T1000 (cell line): ENCODE data around the gene SLC38A2.
"Not testable (repeated sequence)": the region's sequence is repeated elsewhere in the genome, so short reads cannot be mapped to it uniquely, and the experiment has no call there.

ENCODE experiments used
- DNase-seq: peaks from one replicate; lab custom pipeline; 2025; ENCODE audit warnings: mixed read lengths; lab: John Stamatoyannopoulos, UW

SLC38A2 gene

DNA sequence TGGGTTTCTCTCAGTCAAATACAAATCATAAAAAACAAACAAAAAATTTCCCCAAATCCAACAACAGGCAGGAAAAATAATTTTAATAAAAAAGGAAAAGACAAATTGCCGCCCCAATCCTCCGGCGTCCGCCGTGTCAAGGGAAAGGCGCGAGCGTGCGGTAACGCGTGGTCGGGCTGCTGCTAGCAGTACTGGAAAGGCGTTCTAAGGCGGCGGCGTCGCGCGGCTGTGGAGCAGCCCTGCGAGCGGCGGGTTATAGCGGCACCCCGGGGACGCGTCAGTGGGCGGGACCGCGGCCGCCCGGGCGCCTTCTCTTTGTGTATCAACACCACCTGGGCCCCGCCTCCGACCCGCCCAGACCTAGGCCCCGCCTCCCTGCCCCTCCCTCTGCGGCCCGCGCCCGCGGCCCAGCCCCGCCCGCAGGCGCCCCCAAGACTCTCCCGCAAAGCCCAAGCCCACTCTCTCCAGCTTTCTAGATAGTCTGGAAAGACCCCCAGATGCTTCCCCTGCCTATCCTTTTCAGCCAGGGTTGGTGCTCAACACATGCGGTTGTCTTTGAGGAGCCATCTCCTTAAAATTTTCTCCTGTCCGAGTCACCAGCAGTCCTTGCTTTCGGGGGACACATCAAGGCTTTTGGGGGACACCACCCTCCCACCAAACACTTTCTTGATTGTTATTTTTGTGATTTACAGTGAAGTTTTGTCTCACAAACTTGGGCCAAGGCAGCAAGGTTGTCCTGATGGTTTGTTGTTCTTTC lies at the start of gene SLC38A2:
Gene SLC38A2 (minus strand): TSS at position 230 of the 757 bp plus-strand sequence. CDS start 1,480 bp downstream, outside the sequence.
- peak; percentile 91 for DNase-seq

DNA sequence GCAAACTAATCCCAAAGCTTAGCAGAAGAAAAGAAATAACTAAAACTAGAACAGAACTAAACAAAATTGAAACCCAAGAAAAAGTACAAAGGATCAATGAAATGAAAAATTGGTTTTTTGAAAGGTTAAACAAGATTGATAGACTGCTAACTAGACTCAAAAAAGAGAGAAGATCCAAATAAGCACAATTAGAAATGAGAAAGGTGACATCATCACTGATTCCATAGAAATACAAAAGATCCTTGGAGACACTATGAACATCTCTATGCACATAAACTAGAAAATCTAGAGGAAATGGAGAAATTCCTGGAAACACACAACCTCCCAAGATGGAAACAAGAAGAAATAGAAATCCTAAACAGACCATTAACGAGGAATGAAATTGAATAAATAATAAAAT lies 47.1 kb upstream of the SLC38A2 start:
- DNase-seq = no peak

DNA sequence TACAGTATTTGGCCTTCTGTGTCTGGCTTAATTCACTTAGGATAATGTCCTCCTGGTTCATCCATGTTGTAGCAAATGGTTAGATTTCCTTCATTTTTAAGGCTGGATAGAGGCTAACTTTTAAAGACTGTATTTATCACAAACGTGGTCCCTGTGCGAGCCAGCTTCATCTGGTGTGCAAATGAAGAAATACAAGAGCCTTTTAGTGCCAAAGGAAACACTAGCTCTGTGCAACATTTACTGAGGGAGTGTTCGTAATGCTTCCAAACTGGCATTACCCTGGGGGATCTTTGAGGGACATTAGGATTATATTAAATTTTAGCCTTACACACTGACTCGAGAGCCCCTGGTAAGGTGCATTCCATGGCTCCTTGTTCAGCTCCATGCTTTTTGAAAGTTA lies 43.0 kb upstream of the SLC38A2 start:
- no peak for DNase-seq

DNA sequence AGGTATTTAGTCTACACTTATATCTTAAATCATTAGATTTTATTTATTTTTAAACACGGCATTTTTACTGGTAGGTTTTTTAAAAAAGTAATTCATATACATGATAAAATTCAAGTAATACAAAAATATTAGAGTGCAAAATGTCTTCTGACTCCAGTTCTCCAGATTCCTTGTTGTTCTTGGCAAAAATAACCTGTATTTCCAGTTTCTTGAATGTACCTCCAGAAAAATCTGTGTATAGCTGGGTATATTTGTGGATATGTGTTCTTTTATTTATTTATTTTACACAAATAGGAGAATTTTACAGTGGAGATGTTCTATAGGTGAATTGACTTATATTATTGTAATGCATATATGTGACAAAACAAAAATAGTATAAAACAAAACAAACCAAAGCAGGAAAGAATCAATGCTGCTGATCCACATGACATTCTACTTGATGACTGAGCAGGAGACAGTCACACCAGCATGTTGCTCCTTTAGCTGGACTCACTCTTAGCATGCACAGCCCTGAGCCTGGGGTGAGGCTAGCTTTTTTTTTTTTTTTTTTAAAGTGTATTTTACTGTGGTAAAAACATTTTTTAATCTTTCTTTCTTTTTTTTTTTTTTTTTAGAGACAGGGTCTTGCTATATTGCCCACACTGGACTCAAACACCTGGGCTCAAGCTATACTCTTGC lies 42.2 kb upstream of the SLC38A2 start:
- DNase-seq = no peak

DNA sequence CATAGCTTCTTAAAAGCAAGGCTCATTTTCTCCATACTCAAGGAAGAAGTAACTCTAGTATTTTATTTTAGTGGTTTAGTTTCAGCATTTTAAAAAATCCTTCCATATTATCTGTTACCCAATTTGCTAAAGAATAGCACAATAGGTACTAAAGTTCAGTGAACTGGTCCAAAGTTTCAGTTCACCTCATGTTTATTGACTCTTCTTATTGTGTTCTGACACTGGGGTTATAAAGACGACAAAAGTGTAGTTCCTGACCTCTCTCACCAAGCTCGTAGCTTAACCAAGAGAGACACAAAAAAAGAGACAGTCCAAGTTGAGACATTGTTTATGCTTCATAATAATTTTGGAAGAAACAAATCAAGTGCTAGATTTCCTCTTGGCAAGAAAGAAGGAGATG lies 40.8 kb upstream of the SLC38A2 start:
- DNase-seq = no peak

DNA sequence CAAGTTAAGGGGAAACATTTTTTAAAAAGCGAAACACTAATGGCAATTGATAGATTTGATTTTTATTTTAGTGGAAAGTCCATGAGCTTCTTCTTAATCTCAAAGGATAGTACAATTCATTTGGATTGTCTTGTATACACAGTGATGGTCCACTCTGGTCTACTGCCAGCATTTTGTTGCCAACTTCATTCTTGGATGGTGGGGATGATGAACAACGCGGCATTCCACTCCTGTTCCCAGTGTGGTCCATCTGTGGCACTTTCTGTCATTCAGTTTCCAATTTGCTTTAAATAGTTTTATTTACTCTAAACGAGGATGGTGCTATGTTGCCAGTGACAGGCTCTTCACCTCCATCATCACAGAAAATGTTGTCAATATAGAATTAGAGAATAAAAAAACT lies 40.3 kb upstream of the SLC38A2 start:
- no peak for DNase-seq

DNA sequence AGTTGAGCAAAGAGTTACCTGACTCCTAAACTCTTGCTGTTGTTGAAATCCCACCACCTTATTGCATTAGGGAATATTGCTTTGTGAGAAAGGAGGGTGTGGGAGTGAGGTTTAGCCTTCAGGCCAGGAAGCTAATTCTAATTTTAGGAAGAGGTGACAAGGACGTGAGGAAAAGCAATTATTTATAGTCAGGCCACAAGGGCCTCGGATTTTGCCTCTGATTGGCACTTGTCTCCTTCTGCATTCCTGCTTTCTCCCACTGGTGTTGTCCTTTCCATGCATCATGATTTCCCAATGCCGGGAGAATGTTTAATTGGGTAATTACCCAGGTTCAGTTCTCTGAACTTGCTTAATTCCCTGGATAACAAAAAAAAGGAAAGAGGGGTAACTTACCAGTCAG lies 37.9 kb upstream of the SLC38A2 start:
- no peak for DNase-seq

DNA sequence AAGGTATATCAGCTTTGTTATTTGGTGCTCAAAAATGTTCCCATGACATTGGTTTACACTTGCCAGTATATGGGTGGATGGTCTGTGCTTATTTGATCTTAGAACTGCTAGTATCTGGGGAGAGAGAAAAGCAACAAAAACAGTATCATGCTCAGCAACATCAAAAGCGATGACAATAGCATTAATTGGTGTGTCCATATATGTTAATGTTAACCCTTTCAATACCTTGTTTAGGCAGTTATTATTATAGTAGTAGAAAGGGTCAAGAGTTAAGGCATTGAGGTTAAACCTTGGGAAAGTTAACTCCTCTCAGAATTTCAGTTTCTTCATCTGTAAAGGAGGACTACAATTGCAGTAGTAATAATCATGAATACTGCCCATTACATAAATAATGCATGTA lies 37.4 kb upstream of the SLC38A2 start:
- no peak for DNase-seq

DNA sequence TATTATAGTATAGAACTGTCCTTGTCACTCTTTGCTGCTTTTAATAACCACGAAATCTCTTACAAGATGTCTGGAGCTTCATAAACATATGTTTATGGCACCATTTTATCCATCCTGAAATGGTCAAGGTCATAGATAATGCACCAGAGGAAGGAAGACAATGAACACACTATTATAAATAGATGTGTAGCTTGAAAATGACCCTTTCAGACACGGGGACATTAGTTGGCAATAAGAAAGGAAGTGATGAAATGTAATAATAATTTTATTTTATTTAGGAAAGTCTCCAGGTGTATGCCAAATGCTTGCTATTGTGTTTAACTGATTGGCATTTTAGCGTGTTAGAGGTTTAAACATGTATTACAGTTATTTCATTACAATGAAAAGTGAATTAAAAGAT lies 36.8 kb upstream of the SLC38A2 start:
- DNase-seq = no peak

DNA sequence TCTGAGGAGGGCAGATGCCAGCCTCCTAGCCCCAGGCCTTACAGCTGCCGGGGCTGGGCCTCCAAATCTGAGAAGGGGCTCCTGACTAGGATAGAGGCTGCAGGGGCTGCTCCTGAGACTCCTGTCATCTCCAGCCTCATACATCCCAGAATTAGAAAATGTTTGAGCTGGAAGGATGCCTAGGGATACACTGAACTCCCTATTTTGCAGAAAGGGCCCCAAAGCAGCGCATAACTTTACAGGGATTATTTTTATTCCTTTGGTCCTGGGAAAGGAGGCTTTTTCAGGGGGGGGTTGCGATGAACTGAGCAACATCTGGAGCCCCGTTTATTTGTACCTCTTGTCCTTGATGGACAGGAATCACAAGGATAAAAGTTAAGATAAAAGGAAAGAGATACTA lies 35.9 kb upstream of the SLC38A2 start:
- DNase-seq = no peak

DNA sequence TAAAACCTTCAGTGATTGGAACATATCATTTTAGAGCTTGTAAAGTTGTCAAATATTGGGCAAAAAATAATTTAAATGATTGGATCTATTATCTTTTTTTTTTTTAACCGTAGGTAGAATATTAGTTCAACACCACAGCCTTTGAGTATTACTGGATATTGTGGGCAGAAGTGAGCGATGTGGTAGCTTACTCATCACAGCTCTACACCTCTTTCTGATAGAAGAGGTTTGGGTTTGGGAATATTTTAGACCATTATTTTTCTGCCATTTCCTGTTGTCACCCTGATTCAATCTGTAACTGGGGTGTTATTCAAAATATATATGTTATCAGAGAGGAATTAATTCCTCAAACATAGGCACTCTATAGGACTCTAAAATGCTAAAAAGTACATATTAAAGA lies 34.8 kb upstream of the SLC38A2 start:
- no peak for DNase-seq

DNA sequence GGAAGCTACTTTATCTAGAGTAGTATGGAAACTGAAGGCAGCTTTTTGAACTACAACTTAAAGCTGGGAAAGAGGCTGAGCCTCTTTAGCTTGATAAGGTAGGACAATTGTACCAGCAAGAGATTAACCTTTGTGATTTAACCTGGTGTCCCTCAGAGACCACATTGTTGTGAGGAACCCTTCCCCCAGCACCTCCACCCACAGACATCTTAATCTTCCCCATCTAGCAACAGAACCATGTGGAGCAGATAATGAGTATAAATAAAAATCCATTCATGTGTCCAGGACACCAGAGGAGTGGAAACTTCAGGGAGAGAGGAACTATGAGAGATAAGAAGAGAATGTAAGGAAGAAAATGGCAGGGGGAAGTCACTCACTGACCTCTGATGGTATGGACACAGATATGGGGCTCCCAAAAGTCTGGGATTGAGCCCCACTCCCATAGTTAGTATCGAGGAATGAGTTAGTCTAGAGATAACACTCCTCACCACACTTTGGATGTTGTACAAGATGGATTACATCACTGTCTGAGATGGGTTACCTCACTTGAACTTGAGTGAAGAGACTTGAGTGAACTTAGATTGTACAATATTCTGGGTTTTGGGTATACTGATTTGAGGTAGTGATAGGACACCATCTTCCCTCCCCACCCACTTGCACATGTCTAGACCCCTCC lies 33.9 kb upstream of the SLC38A2 start:
- DNase-seq = no peak

DNA sequence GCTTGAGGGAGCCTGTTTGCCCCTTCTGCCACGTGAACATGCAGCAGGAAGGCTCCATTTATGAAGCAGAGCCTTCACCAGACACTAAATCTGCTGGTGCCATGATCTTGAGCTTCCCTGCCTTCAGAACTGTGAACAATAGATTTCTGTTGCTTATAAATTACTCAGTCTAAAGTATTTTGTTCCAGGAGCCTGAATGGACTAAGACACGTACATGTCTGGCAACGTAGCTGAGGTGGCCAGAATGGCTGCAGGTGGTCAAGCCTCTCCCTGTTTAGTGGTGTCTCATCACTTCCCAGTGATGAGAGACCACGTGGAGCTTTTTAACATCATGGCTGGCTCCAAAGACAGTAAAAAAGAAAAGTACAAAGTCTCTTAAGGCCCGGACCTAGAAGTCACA lies 32.2 kb upstream of the SLC38A2 start:
- DNase-seq = no peak

DNA sequence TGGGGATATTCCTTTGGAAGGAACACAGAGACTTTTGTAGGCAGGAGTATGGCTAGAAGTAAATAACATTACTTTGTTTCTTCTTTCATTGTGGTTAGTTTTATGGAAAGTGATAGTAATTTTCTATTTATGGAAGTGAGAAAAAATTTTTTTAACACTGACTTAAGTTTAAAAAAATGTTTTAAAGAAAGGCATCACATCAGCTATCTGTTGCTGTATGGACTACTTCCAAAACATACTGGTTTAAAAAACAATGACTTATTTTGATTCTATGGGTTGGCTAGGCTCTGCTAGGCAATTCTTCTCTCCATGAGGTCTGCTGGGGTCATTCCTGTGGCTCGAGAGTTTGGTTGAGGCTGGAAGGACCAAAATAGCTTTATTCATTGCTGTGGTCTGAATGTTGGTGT lies 31.7 kb upstream of the SLC38A2 start:
- DNase-seq = no peak

DNA sequence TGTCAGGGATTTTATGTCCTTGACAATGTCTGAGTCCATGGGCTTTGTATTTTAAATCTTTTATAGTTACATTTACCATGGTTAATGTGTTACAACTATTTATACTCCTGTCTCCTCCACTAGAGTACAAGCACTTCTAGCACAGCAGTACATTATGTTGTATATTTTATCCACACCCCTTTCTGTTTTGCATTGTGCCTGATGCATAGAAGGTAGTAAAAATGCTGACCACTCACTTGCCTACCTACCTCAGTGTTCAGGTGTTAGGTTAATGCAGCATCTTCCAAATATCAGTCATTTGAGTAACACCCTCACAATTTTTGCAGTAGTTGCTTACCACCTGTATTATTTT lies 31.1 kb upstream of the SLC38A2 start:
- no peak for DNase-seq

DNA sequence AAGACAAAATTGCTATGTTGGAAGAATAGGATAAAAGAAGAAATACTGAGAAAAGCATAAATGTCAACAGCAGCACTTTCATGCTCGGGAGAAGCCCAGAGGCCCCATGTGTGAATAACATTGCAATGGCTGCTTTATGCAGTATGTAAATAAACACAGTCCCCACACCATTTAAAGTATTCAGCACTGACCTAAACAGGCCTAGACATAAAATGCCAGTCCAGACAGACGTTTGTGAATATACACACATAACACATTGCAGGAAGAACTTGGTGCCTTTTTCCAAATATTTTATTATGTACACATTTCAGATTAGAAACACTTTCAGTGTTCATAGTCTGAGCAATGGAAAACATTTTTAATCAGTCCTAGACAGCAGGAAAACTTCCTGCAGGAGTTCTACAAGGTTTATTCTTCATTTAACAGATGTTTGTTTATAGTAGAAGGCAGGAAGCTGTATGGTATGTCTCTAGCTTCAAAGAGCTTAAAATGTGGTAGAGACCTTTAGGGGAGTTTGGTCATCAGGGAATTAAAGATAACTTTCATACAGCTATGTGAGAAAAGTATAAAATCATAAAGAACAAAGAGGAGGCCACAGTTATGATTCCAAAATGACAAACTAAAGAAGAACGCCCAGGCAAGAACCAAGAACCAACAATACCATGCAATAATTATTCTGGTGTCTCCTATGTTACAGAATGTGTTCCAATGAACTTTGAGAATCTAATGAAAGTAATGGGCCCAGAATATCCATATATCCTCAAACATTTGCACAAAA lies 30.6 kb upstream of the SLC38A2 start:
- no peak for DNase-seq

DNA sequence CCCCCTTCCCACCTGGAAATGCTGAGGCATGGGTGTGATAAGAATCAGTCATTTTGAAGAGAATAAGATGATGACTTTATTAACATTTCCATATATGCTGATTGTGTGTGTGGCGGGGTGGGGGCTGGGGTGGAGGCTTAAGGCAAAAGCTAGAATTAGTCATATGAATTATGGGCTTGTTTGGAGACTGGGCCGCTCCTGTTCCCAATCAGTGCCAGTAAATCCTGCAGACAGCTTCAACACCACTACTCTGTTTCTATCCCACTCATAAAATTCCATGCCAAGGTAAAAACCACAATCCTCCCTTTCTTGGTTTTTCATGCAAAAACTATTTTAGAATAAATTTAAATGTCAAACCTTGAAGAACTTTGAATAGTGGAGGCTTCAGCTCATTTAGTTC lies 29.9 kb upstream of the SLC38A2 start:
- DNase-seq = peak; percentile 22

DNA sequence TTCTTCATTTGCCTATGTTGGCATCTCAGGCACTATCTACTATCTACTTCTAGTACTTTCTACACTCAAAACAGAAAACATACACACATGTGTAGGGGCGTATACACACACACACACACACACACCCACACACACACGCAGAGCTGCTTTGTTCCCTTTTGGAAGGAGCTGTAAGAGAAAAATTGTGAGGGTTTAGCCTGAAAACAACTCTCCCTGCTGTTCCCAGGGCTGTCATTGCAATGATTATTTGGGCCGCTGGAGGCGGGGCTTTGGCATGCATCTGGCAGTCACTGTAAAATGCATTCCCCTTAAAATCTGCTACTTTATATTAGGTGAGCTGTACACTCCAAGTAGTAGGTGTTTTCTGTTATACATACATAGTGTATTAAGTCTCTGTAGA lies 29.1 kb upstream of the SLC38A2 start:
- no peak for DNase-seq

DNA sequence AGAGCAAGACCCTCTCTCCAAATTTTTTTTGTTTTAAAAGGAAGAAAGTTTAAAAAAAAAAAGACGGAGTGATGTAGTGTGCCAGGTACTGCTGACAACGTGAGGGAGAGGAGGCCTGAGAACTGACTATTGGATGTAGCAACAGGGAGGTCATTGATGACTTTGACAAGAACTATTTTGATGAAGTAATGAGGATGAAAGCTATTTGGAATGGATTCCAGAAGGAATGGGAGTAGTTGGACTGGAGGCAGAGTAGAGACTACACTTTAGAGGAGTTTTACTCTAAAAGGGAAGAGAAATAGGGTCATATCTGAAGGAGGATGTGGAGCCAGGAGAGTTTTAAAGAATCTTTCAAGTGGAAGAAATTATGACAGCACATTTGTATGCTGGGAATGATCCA lies 27.8 kb upstream of the SLC38A2 start:
- no peak for DNase-seq

DNA sequence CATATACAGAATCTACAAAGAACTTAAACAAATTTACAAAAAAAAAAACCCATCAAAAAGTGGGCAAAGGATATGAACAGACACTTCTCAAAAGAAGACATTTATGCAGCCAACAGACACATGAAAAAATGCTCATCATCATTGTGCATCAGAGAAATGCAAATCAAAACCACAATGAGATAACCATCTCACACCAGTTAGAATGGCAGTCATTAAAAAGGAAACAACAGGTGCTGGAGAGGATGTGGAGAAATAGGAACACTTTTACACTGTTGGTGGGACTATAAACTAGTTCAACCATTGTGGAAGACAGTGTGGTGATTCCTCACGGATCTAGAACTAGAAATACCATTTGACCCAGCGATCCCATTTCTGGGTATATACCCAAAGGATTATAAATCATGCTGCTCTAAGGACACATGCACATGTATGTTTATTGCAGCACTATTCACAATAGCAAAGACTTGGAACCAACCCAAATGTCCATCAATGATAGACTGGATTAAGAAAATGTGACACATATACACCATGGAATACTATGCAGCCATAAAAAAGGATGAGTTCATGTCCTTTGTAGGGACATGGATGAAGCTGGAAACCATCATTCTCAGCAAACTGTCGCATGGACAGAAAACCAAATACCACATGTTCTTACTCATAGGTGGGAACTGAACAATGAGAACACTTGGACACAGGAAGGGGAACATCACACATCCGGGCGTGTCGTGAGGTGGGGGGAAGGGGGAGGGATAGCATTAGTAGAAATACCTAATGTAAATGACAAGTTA lies 27.1 kb upstream of the SLC38A2 start:
- DNase-seq = not testable (repeated sequence)

DNA sequence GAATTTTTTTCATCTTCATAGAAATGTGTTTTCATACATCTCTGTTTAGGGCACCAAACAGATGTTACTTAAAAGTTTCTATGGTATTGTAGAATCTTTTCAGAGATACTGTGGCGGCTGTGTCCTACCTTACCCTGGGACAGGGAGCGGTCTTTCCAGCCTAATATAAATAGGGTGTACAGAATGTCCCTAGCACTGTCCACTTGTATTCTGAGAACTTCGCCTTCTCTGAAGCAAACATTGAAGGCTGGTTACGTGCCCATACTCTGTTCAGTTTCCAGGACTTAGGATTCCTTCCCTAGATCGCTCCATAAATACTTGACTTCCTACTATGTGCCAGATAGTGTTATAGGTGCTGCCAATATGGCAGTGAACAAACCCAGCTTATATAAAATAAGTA lies 24.3 kb upstream of the SLC38A2 start:
- no peak for DNase-seq

DNA sequence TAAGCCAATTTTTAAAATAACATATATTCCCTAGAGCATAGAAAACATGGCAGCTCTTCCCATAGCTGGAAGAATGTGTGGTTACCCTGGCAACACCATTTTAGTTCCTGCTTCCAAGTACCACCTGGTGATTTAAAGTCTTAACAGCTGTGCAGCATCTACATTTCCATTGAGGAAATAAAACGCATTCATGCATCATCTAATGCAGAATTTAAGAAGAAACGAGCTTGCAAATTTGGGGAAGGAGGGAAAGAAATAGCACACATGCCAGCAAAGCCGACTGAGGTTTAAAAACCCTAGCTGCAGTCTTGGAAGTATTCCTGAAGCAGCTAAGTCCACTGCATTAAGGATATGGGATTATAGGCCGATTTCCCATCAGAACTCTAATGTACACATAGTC lies 22.8 kb upstream of the SLC38A2 start:
- no peak for DNase-seq
